IMR-90 (cell line): ENCODE results near the gene SPON1. TPM values are rescaled to one million over a fixed set of nuclear protein-coding genes. Genes with fewer than 3 reads are reported as not detected.

Experiments
- ATAC-seq: fragments of 200-7000 bp; cut with Tn5 transposase; 2 replicates; pipeline ENCODE4 v1.9.1; 2020; ENCODE audit warnings: low read depth, mild to moderate bottlenecking, moderate library complexity
- BruUV-seq: library from RNA; stranded (reverse); fragments of 400-500 nt; replicated peaks from 2 replicates; lab custom pipeline; 2021; lab: Mats Ljungman, UMichigan
- CTCF ChIA-PET: fragments of 300-600 bp; formaldehyde crosslinking; extraction: SDS; loops from one replicate; lab custom pipeline; 2021; ENCODE audit warnings: antibody characterized with exemption; lab: Yijun Ruan, JAX
- POLR2A ChIA-PET: fragments of 300-600 bp; sonication (Branson Sonifier 250); formaldehyde crosslinking; loops from one replicate; lab custom pipeline; 2022; ENCODE audit warnings: antibody characterized with exemption; ENCODE audit not compliant: unreplicated experiment; lab: Charles Lee
- DNase-seq: peaks from one replicate; pipeline ENCODE4 v3.0.0; 2013
- H2AFZ ChIP-seq: replicated peaks from 2 replicates; pipeline ENCODE3; 2013; ENCODE audit warnings: low read length, mild to moderate bottlenecking; ENCODE audit not compliant: poor library complexity
- H2AK5ac ChIP-seq: 2 replicates; pipeline ENCODE4 v1.6.1; 2013; ENCODE audit warnings: low read depth, low read length, inconsistent platforms
- H2AK9ac ChIP-seq: replicated peaks from 2 replicates; pipeline ENCODE3; 2013; ENCODE audit warnings: mild to moderate bottlenecking, low read depth, low read length, moderate library complexity; ENCODE audit not compliant: poor library complexity
- H2BK120ac ChIP-seq: 2 replicates; pipeline ENCODE4 v1.6.1; 2013; ENCODE audit warnings: low read depth, low read length, inconsistent platforms
- H2BK15ac ChIP-seq: 3 replicates; pipeline ENCODE4 v1.6.1; 2013; ENCODE audit warnings: low read depth, low read length, inconsistent platforms
- H2BK20ac ChIP-seq: 2 replicates; pipeline ENCODE4 v1.6.1; 2013; ENCODE audit warnings: low read depth, mild to moderate bottlenecking, inconsistent platforms, low read length, moderate library complexity
- H2BK5ac ChIP-seq: 2 replicates; pipeline ENCODE4 v1.6.1; 2013; ENCODE audit warnings: mild to moderate bottlenecking, low read depth, low read length, inconsistent platforms; ENCODE audit not compliant: poor library complexity, severe bottlenecking
- H3K14ac ChIP-seq: replicated peaks from 2 replicates; pipeline ENCODE4 v1.6.1; 2013; ENCODE audit warnings: low read depth, low read length, inconsistent platforms
- H3K18ac ChIP-seq: 2 replicates; pipeline ENCODE4 v1.6.1; 2013; ENCODE audit warnings: low read depth, low read length, control low read depth
- H3K23ac ChIP-seq: 2 replicates; pipeline ENCODE4 v1.6.1; 2013; ENCODE audit warnings: low read depth, low read length, inconsistent platforms
- H3K27ac ChIP-seq: 2 replicates; pipeline ENCODE4 v1.5.1; 2013; ENCODE audit warnings: mild to moderate bottlenecking, control low read depth, low read length; ENCODE audit not compliant: insufficient read depth
- H3K27me3 ChIP-seq: 2 replicates; pipeline ENCODE4 v1.6.1; 2013; ENCODE audit warnings: low read length; ENCODE audit not compliant: control insufficient read depth, insufficient read depth
- H3K36me3 ChIP-seq: 2 replicates; pipeline ENCODE4 v1.6.1; 2013; ENCODE audit warnings: low read length, mixed read lengths; ENCODE audit not compliant: control insufficient read depth, insufficient read depth
- H3K4ac ChIP-seq: 2 replicates; pipeline ENCODE4 v1.6.1; 2013; ENCODE audit warnings: low read depth, low read length, inconsistent platforms
- H3K4me1 ChIP-seq: 2 replicates; pipeline ENCODE4 v1.6.1; 2013; ENCODE audit warnings: low read length, mixed read lengths; ENCODE audit not compliant: control insufficient read depth, insufficient read depth
- H3K4me2 ChIP-seq: 2 replicates; pipeline ENCODE4 v1.6.1; 2013; ENCODE audit warnings: low read depth, mild to moderate bottlenecking, control low read depth, low read length, moderate library complexity
- H3K4me3 ChIP-seq: 2 replicates; pipeline ENCODE4 v1.5.1; 2013; ENCODE audit warnings: low read depth, mild to moderate bottlenecking, control low read depth, low read length, moderate library complexity; ENCODE audit not compliant: insufficient read depth
- H3K56ac ChIP-seq: 2 replicates; pipeline ENCODE4 v1.6.1; 2013; ENCODE audit warnings: low read length, inconsistent platforms; ENCODE audit not compliant: insufficient read depth; ENCODE audit errors: extremely low read depth
- H3K79me1 ChIP-seq, 2 experiments: 2 replicates each; pipeline ENCODE4 v1.6.1; 2013; ENCODE audit warnings: low read length in 2 of 2, inconsistent platforms in 1 of 2, low read depth in 1 of 2
- H3K9ac ChIP-seq: 2 replicates; pipeline ENCODE4 v1.6.1; 2013; ENCODE audit warnings: low read depth, low read length, control low read depth
- H3K9me1 ChIP-seq: 2 replicates; pipeline ENCODE4 v1.6.1; 2013; ENCODE audit warnings: low read length, inconsistent platforms; ENCODE audit not compliant: insufficient read depth
- H3K9me3 ChIP-seq: 2 replicates; pipeline ENCODE4 v1.6.1; 2013; ENCODE audit warnings: low read length; ENCODE audit not compliant: control insufficient read depth, insufficient read depth
- H4K20me1 ChIP-seq: 2 replicates; pipeline ENCODE4 v1.6.1; 2013; ENCODE audit warnings: low read length, inconsistent platforms; ENCODE audit not compliant: insufficient read depth
- H4K5ac ChIP-seq: 2 replicates; pipeline ENCODE4 v1.6.1; 2013; ENCODE audit warnings: mild to moderate bottlenecking, low read depth, low read length, control low read depth
- H4K8ac ChIP-seq, 2 experiments: 2 replicates each; pipeline ENCODE4 v1.6.1; 2013; ENCODE audit warnings: low read depth in 2 of 2, low read length in 2 of 2, control low read depth in 1 of 2, inconsistent platforms in 1 of 2
- H4K91ac ChIP-seq: 2 replicates; pipeline ENCODE4 v1.6.1; 2013; ENCODE audit warnings: low read depth, low read length, inconsistent platforms; ENCODE audit not compliant: insufficient read depth
- BHLHE40 ChIP-seq: fragments of 150-350 bp; IDR thresholded peaks from 2 replicates; pipeline ENCODE4 v1.6.1; 2016; ENCODE audit warnings: mild to moderate bottlenecking, low read depth, low read length
- CHD1 ChIP-seq: IDR thresholded peaks from 2 replicates; pipeline ENCODE4 v1.6.1; 2012; ENCODE audit warnings: low read depth, low read length, improper control_type of control experiment
- FOS ChIP-seq: fragments of 150-350 bp; IDR thresholded peaks from 2 replicates; pipeline ENCODE4 v1.6.1; 2016; ENCODE audit warnings: low read depth, low read length
- MAFK ChIP-seq: IDR thresholded peaks from 2 replicates; pipeline ENCODE4 v1.6.1; 2012; ENCODE audit warnings: low read depth, low read length, improper control_type of control experiment
- MAZ ChIP-seq: IDR thresholded peaks from 2 replicates; pipeline ENCODE4 v1.6.1; 2012; ENCODE audit warnings: low read depth, mild to moderate bottlenecking, low read length, improper control_type of control experiment, moderate library complexity, borderline replicate concordance
- MXI1 ChIP-seq: IDR thresholded peaks from 2 replicates; pipeline ENCODE4 v1.6.1; 2012; ENCODE audit warnings: low read depth, mild to moderate bottlenecking, low read length, moderate library complexity, borderline replicate concordance
- NFE2L2 ChIP-seq: fragments of 150-350 bp; IDR thresholded peaks from 2 replicates; pipeline ENCODE4 v1.6.1; 2016; ENCODE audit warnings: low read depth, mild to moderate bottlenecking, low read length
- POLR2A ChIP-seq: IDR thresholded peaks from 2 replicates; pipeline ENCODE4 v1.6.1; 2012; ENCODE audit warnings: mild to moderate bottlenecking, low read depth, low read length
- RAD21 ChIP-seq: IDR thresholded peaks from 2 replicates; pipeline ENCODE4 v1.6.1; 2012; ENCODE audit warnings: low read length, improper control_type of control experiment
- RCOR1 ChIP-seq: IDR thresholded peaks from 2 replicates; pipeline ENCODE4 v1.6.1; 2012; ENCODE audit warnings: mild to moderate bottlenecking, low read length, improper control_type of control experiment; ENCODE audit not compliant: insufficient replicate concordance
- RFX5 ChIP-seq: IDR thresholded peaks from 2 replicates; pipeline ENCODE4 v1.8.0; 2012; ENCODE audit warnings: low read depth, mild to moderate bottlenecking, low read length, moderate library complexity
- WGBS, 2 experiments: methylation state at CpG; one replicate each; pipeline versions ENCODE4 v1.1.5 to v1.1.7; 2013; ENCODE audit warnings: missing lambda C conversion rate in 2 of 2; ENCODE audit not compliant: insufficient read length in 1 of 2; ENCODE audit errors: extremely low coverage in 2 of 2; 5-methylcytosine and 5-hydroxymethylcytosine counted together
- dilution Hi-C: fragments of 300-500 bp; cut with HindIII; formaldehyde crosslinking; loops from one replicate; pipeline ENCODE4 v1.14.3; 2018; ENCODE audit warnings: low sequenced_read_pairs; ENCODE audit not compliant: unreplicated experiment
- in situ Hi-C: fragments of 300-500 bp; cut with MboI; formaldehyde crosslinking; loops from 3 replicates; pipeline ENCODE4 v1.14.3; 2019; ENCODE audit warnings: low sequenced_read_pairs, inconsistent platforms, mixed read lengths
- intact Hi-C: fragments of 100-400 bp; cut with micrococcal nuclease; formaldehyde crosslinking; loops from 2 replicates; pipeline ENCODE4 v1.10.0; 2022
- polyA plus RNA-seq, 3 experiments: library from polyadenylated mRNA; depleted of rRNA; stranded (reverse); fragments of >200 nt; gene quantifications; 2 replicates each; pipeline ENCODE4 v1.2.3, GENCODE V29; 2012; ENCODE audit warnings: low replicate concordance in 1 of 3
- total RNA-seq: library from RNA; depleted of rRNA; stranded (reverse); fragments of >200 nt; gene quantifications from 2 replicates; pipeline ENCODE4 v1.2.3, GENCODE V29; 2012
- TF ChIP-seq, protein P1 (sequence below): fragments of 150-350 bp; IDR thresholded peaks from 2 replicates; pipeline ENCODE4 v1.6.1; 2016; ENCODE audit warnings: low read depth, mild to moderate bottlenecking, low read length, moderate library complexity, borderline replicate concordance
- TF ChIP-seq, protein P2 (sequence below): fragments of 150-350 bp; IDR thresholded peaks from 2 replicates; pipeline ENCODE4 v1.6.1; 2017; ENCODE audit warnings: mild to moderate bottlenecking, antibody characterized with exemption, low read length, low read depth

SPON1 gene
- total and polyA plus RNA-seq, 2 of the 4 experiments (the other 2 are of a cell fraction): 0.62 to 0.72 TPM

DNA sequence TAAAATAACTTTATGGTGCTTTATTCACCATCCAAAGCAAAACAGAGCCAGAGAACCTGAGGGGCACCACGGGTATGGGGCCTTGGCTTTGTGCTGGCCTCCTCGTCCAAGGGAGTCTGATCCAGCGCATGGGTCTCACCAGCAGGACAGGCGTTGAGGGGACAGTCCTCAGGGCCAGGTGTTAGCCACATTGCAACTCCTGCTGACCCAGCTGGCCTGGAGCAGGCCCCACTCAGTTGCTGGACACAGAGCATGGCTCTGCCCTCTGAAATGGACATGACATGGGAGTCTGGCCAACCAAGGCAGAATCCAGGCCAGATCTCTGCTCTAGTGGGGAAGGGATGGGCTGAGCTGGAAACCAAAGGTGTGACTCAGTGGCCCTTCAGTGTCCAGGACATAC is 280.2 kb downstream of the SPON1 start:
- Histone ChIP-seq H2AK9ac (no peak overlapping the region), H2AFZ (no peak overlapping the region), H3K4me3 (no peak overlapping the region), H2BK120ac (no peak overlapping the region), H3K9ac (no peak overlapping the region), H3K27me3 (peaks cover 31% of the 10 kb centered on the region), H3K4ac (no peak overlapping the region), H3K9me1 (no peaks in the 10 kb centered on the region), H4K5ac (no peak overlapping the region), H4K20me1 (no peaks in the 10 kb centered on the region), H3K4me2 (no peak overlapping the region), H2BK5ac (no peak overlapping the region), H3K9me3 (no peaks in the 10 kb centered on the region), H2AK5ac (no peak overlapping the region), H3K79me1 (no peaks in the 10 kb centered on the region), H3K56ac (no peak overlapping the region), H3K23ac (no peak overlapping the region), H3K36me3 (no peaks in the 10 kb centered on the region), H3K14ac (no peak overlapping the region), H4K91ac (no peak overlapping the region), H3K18ac (no peak overlapping the region), H2BK20ac (no peak overlapping the region), H4K8ac (no peak overlapping the region), H3K27ac (no peak overlapping the region), H3K4me1 (no peaks in the 10 kb centered on the region), H2BK15ac (no peak overlapping the region)
- no peak for TF ChIP-seq MXI1
- no peak for TF ChIP-seq FOS
- TF ChIP-seq, protein P1, sequence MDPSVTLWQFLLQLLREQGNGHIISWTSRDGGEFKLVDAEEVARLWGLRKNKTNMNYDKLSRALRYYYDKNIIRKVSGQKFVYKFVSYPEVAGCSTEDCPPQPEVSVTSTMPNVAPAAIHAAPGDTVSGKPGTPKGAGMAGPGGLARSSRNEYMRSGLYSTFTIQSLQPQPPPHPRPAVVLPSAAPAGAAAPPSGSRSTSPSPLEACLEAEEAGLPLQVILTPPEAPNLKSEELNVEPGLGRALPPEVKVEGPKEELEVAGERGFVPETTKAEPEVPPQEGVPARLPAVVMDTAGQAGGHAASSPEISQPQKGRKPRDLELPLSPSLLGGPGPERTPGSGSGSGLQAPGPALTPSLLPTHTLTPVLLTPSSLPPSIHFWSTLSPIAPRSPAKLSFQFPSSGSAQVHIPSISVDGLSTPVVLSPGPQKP: no peak
- TF ChIP-seq, protein P2, sequence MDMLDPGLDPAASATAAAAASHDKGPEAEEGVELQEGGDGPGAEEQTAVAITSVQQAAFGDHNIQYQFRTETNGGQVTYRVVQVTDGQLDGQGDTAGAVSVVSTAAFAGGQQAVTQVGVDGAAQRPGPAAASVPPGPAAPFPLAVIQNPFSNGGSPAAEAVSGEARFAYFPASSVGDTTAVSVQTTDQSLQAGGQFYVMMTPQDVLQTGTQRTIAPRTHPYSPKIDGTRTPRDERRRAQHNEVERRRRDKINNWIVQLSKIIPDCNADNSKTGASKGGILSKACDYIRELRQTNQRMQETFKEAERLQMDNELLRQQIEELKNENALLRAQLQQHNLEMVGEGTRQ: no peak
- no peak for TF ChIP-seq MAZ
- no peak for TF ChIP-seq RFX5
- TF ChIP-seq RCOR1: no peak
- TF ChIP-seq MAFK: no peak
- TF ChIP-seq NFE2L2: no peak
- TF ChIP-seq BHLHE40: no peak
- TF ChIP-seq POLR2A: no peak
- TF ChIP-seq CHD1: no peak
- no peak for TF ChIP-seq RAD21
- POLR2A ChIA-PET: no interaction called here
- intact Hi-C loops: no loop called here
- dilution Hi-C loops: no loop called here
- no TSS peak for BruUV-seq
- no peak for ATAC-seq
- in situ Hi-C loops: loop anchor here (10.0 kb wide), 1 partner anchor 468 kb away; no protein-coding TSS in a partner anchor
- CTCF ChIA-PET: no interaction called here
- no peak for DNase-seq
- 52% methylated on average over 4 of the region's 4 CpGs; no CpG with 5 or more reads in 1 of the 2 experiments for WGBS, 2 experiments
